ENCODE data around the gene FAM98C.
"Not testable (repeated sequence)": the region's sequence is repeated elsewhere in the genome, so short reads cannot be mapped to it uniquely, and the experiment has no call there.

The FAM98C gene

DNA sequence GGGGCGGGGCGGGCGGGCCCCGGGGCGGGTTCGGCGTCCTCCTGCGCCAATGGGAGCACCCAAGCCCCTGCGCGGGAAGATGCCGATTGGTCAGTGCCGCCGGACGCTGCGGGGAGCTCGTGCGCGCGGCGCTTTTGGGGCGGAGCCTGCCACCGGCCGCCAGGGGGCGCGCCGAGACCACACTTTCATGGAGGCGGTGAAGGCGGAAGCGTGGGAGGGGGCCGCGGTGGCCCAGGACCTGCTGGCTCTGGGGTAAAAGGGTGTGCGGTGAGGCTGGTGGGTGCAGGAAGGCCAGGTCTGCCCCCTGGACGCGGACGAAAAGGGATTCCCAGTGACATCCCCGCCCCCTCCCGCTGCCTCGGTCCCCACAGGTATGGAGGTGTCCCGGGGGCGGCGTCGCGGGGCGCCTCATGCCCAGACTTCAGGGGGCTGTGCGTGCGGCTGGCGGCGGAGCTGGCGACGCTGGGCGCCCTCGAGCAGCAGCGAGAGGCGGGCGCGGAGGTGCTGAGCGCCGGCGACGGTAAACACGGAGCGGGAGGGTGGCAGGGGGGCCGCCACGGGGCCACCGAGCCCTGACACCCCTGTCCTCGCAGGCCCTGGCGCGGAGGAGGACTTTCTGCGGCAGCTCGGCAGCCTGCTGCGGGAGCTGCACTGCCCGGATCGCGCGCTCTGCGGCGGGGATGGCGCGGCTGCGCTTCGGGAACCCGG lies at the start of gene FAM98C:
Gene FAM98C, plus strand, starts transcription at position 127 of the 708 bp plus-strand sequence. Its CDS starts 61 bp downstream, at position 188.
- DNase-seq (ENCODE audit: low spot score): peak; percentile 97

DNA sequence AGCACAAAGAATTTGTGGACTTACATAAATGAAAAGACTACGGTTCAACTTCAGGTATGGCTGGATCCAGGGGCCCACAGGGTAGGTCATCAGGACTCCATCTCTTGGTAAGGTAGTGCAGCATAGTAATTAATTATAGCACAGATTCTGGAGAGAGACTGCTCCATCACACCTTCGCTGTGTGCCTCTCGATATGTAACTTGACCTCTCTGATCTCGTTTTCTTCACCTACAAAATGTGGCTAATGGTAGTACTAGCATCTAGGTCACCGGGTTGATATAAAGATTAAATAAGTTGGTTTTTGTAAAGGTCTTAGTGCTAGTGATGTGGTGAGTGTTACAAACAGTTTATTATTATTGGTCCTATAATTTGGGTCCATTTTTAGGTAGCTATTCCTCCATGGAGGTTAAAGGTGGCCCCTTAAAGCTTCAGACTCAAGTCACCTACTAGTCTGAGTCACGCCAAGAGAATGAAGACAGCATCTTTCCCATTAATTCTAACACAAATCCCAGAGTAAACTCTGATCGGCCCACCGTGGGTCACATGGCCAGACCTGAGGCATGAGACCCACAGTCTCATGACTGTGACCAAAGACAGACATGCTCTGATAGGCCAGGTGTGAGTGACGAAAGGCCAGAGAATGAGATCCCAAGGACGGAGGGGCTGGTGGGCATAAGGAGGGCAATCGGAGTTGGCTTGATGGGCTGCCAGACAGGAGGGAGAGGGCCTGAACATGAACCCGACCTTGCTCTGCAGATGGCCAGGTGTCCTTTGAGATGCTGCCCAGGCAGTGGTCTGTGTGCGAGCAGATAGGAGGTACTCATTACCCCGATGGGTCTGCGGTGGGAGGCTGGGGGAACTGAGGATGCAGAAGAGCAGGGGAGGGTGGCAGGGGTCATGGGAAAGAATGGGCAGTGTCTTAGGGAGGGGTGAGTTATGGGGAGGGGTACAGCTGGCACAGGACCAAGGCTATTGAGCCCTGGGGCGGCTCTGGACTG lies 46.9 kb upstream of the FAM98C start:
- no peak for DNase-seq (ENCODE audit: low spot score)

DNA sequence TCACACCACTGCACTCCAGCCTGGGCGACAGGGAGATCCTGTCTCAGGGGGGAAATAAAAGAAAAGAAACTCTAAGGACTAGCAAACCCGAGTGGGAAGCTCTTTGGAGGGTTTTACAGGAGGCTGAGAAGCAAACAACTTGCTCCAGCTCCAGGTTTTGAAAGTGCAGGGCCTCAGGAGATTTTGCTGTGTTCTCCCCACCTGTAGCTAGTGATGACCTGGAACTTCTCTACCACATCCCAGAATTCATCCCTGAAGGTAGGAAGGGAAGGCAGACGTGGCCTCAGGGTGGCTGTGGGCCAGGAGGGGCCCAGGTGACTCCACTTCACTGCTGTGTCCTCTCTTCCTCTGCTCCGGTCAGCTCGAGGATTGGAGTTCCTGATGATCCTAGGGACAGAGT lies 44.8 kb upstream of the FAM98C start:
- DNase-seq (ENCODE audit: low spot score): no peak

DNA sequence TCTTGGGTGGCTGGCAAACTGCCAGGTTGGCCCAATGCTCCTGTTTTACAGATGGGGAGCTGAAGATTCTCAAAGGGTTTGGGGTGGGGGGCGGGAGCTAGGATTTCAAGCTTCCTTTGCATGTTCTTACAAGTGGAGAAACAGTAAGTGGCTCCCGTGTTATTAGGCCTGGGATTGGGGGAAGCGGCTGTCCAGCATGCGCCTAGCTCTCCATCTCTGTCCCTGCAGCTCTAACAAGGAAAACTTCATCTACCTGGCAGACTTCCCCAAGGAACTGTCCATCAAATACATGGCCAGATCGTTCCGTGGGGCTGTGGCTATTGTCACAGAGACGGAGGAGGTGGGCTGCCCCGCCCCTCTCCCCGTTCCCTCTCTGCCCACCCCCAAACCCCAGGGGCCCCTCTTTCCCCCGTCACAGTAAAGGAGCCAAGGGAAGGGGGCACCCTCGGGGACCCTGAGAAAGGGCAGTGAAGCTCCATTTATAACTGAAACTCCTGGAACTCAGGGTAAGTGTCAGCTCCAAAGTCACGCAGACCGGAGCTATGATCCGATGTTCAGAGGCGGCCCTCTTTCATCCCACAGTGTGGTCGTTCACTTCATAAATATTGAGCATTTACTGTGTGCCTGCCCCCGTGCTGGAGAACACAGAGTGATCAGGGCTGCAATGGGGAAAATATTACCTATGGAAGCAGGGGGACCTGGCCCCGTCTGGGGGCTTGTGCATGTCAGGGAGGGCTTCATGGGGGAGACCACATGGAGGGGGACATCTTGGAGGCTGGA lies 43.5 kb upstream of the FAM98C start:
- no peak for DNase-seq (ENCODE audit: low spot score)

DNA sequence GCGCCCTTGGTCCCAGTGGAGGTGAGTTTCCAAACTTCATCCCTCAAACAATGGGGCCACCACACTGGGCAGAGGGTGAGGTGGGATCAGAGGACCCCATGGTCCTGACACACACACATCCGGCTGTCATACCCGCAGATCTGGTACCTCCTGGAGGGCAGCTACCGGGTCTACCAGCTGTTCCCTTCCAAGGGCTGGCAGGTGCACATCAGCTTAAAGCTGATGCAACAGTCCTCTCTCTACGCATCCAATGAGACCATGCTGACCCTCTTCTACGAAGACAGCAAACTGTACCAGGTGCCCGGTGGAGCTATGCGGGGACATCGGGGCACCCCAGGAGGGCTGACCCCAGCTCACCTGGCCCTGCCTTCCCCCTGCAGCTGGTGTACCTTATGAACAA lies 42.5 kb upstream of the FAM98C start:
- no peak for DNase-seq (ENCODE audit: low spot score)

DNA sequence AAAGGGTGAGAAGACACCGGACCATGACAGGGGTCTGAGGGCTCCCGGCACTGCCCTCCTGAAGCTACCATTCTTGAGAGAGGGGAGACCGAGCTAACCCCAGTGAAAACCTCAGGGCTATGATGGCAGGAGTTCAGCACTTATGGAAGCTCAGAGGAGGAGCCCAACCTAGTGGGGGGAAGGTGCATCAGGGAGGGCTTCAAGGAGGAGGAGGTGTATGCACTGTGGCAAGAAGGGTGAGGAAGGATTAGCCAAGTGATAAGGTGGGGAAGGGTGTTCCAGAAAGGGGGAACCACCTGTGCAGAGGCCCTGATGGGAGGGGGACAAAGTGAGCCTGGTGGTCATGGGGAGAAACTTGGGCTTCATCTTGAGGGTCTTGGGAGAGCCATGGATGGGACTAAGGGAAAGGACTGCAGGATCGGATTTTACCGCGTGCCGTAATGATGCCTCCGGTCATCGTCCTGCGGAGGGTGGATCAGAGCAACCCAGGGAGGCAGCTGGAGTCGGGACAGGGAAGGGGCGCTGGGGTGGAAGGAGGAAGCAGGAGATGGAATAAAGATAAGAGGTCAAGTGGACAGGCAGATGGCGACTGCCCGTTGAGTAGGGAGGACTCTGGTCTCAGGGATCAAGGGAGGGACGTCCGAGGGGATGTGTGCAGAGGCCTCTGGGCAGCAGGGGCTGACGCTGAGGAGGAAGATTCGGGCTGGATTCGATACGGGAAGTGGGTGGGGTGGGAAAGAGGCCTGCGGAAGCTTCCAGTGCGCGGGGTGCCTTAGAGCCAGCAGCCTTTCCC lies 41.9 kb upstream of the FAM98C start:
- DNase-seq (ENCODE audit: low spot score): no peak

DNA sequence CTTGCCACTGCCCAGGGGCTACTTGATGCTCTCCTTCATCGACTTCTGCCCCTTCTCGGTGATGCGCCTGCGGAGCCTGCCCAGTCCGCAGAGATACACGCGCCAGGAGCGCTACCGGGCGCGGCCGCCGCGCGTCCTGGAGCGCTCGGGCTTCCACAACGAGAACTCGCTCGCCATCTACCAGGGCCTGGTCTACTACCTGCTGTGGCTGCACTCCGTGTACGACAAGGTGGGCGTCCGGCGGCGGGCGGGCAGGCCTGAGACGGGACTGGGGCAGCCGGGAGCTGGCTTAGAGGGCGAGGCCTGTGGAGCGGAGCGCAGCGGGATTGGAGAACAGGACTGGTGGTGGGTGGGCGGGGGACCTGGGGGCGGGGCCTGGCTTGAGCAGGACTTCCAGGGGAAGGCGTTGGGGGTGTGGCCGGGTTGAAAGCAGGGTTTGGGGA lies 41.2 kb upstream of the FAM98C start:
- DNase-seq (ENCODE audit: low spot score): peak; percentile 75

DNA sequence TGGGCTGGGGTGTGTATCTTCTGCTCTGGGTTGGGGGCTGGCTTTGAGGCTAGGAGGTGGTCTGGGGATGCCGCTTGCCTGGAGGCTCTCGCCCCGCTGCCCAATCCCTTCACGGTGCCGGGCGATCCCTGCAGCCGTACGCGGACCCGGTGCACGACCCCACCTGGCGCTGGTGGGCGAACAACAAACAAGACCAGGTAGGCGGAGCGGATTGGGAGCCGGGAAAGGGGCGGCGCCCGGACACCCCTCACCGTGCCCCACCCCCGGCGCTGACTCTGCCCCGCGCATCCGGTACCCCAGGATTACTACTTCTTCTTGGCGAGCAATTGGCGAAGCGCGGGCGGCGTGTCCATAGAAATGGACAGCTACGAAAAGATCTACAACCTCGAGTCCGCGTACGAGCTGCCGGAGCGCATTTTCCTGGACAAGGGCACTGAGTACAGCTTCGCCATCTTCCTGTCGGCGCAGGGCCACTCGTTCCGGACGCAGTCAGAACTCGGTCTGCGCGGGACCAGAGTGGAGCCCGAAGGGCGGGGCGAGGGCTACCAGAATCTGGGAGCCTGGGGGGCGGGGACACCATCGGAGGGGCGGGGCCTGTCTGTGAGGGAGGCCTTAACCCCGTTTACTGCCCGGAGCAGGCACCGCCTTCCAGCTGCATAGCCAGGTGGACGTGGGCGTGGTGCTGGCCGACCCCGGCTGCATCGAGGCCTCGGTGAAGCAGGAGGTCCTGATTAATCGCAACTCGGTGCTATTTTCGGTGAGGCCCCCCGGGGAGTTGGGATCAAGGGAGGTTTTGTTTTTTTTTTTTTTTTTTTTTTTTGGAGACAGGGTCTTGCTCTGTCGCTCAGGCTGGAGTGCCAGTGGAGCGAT lies 40.6 kb upstream of the FAM98C start:
- peak; percentile 52 for DNase-seq (ENCODE audit: low spot score)

DNA sequence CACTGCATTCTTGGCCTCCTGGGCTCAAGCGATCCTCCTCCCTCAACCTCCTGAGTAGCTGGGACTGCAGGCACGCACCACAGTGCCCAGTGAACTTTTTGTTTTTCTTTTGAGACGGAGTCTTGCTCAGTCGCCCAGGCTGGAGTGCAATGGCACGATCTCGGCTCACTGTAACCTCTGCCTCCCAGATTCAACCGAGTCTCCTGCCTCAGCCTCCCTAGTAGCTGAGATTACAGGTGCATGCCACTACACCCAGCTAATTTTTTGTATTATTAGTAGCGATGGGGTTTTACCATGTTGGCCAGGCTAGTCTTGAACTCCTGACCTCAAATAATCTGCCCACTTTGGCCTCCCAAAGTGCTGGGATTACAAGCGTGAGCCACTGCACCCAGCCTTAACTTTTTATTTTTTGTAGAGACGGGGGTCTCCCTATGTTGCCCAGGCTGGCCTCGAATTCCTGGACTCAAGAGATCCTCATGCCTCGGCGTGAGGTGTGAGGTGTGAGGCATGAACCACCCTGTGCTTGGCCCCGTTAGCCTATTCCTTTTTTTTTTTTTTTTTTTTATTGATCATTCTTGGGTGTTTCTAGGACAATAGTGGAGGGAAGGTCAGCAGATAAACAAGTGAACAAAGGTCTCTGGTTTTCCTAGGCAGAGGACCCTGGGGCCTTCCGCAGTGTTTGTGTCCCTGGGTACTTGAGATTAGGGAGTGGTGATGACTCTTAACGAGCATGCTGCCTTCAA lies 39.8 kb upstream of the FAM98C start:
- DNase-seq (ENCODE audit: low spot score): not testable (repeated sequence)

DNA sequence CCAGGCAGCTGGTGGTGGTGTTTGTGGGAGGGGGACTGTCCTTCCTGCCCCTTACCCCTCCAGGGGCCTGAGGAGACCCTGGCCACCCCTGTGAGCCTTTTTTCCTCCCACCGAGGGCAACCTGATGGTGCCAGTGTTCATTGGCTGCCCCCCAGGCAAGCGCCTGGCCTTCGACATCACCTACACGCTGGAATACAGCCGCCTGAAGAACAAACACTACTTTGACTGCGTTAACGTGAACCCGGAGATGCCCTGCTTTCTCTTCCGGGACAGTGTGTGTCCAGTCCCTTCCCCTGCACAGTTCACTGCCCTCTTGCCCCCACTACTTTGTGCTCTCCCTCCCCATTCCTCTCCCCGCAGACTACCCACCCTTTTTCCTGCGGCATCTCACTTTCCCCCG lies 35.9 kb upstream of the FAM98C start:
- no peak for DNase-seq (ENCODE audit: low spot score)

DNA sequence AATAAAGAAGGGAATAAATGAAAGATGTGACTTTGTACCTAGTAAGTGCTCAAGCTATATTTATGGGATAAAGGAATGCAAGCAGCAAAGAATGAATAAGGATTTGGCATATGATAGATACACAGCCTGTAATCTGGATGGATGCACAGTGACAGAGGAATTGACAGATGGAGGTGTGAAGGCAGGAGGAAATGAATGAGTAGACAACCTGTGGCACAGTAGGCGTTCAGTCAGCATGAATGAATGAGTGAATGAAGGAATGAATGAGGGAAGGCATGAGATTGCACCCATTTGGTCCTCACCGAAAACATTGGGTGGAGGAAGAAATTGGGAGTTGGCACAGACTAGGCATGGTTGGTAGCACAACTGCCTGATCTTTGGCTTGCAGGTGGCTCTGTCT lies 33.3 kb upstream of the FAM98C start:
- no peak for DNase-seq (ENCODE audit: low spot score)

DNA sequence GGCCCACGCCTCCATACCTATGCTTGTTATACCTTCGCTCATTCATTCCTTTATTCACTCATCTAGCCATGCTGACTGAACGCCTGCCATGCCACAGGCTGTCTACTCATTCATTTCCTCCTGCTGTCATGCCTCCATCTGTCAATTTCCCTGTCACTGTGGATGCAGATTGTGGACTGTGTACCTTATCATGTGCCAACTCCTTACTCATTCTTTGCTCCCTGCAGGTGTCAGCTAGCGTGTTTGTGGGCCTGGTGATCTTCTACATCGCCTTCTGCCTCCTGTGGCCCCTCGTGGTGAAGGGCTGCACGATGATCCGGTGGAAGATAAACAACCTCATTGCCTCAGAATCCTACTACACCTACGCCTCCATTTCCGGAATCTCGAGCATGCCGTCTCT lies 32.6 kb upstream of the FAM98C start:
- no peak for DNase-seq (ENCODE audit: low spot score)

DNA sequence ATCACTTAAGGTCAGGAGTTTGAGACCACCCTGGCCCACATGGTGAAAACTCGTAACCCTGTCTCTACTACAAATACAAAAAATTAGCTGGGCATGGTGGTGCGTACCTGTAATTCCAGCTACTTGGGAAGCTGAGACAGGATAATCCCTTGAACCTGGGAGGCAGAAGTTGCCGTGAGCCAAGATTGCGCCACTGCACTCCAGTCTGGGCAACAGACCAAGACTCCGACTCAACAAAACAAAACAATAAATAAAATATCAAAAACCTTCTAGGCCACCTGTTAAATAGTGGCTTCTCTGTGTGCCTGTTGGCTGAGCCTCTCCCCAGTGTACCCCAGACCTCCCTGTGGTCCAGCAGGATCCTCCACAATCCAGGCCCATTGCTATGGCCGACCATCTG lies 31.8 kb upstream of the FAM98C start:
- DNase-seq (ENCODE audit: low spot score): no peak

DNA sequence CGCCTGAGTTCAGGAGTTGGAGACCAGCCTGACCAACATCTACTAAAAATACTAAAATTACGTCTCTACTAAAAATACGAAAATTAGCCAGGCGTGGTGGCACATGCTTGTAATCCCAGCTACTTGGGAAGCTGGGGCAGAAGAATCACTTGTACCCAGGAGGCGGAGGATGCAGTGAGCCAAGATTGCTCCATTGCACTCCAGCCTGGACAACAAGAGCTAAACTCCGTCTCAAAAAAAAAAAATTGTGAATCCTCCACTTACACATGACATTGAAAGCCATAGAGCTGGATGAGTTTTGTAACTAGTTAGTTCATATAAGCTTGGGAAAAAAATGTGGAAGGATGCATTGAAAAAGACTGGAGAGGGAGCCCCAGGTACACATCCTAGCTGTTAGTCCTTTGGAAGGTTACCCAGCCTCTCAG lies 29.0 kb upstream of the FAM98C start:
- DNase-seq (ENCODE audit: low spot score): no peak

DNA sequence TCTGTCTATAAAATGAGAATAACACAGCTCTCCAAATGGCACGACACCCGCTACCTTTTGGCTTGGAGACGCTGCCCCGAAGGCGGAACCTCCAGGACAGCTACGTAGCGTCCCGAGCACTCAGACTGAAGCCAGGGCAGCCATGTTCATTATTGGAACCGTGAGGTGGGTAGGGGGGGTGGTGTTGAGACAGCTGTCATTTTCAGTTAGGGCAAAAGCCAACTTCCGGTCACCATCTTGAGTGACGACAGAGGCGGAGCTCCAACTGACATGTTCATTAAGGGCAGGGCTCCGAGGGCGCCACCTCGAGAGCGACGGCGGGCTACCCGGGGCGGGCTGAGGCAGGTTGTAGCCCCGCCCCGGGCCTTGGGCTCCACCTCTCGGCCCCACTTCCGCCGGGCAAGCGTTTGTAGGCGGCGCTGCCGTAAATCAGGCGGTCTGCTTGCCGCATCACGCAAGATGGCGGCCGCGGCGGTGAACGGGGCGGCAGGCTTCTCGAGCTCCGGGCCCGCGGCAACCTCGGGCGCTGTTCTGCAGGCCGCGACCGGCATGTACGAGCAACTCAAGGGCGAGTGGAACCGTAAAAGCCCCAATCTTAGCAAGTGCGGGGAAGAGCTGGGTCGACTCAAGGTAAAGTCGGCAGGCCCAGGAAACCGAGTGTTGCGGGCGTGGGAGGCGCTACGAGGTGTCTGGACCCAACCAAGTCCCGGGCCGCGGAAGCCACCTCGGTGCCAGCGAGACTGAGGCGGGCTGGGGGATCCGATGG lies 28.4 kb upstream of the FAM98C start, which contains the start of gene PSMD8:
Gene PSMD8, plus strand, starts transcription at position 240 of the 766 bp plus-strand sequence. Its CDS starts 31 bp downstream, at position 271.
- peak; percentile 99 for DNase-seq (ENCODE audit: low spot score)

DNA sequence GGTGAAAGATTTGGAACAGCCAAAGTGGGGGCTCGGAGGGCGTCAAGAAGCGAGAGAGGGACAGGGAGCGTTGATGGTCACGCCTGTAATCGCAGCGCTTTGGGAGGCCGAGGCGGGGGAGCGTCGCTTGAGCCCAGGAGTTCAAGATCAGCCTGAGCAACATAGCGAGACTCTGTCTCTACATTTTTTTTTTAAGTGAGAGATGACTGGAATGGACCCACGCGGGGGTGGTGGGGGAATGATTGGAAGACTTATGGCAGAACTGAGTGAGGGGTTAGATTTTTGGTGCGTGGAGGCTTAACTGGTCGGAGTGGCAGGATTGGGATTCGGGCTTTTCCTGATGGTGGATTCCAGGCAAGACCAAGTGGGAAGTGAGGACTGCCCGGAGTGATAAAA lies 27.8 kb upstream of the FAM98C start:
- no peak for DNase-seq (ENCODE audit: low spot score)

DNA sequence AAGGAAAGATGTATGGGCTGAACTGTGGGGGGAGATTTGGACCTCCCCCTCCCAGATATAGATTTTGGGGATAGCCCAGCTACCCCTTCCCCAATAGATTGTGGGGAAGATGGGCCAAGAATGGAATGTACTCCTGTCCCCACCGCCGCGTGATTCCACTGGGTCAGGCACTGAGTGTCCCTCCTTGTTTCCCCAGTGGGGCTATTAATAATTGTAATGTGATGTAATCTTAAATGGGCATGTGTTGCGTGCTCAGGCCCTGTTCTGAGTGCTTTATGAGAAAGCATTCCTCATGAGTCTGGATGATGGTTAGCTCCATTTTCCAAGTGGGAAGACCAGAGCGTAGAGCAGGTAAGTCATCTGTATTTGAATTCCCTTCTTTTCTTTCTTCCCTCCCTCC lies 27.1 kb upstream of the FAM98C start:
- no peak for DNase-seq (ENCODE audit: low spot score)

DNA sequence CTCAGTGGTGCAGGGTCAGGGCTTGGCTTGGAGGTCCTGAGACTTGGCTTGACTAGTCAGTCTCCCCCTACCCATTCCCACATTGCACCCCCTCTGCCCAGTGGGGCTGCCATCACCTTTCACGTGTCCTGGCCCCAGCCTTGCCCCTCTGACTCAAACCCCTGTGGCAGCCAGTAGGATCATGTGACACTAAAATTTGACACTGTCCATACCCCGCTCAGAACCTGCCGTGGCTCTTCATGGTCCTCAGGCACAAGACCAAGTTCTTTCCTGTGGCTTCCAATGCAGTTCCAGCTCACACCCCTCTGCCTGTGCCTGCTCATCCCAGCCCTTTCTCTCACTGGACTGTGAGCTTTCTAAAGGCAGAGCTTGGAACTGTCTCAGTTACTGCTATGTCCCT lies 26.3 kb upstream of the FAM98C start:
- no peak for DNase-seq (ENCODE audit: low spot score)

DNA sequence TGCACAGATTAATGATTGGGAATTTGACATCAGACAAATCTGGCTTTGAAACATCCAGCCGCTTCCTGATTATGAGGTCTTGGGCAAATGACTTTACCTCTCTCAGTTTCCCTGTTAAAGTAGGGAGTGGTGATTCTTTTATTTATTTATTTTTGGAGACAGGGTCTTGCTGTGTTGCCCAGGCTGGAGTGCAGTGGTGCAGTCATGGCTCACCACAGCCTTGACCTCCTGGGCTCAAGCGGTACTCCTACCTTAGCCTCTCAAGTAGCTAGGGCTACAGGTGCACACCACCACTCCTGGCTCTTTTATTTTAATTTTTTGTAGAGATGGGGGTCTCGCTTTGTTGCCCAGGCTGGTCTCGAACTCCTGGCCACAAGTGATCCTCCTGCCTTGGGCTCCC lies 25.8 kb upstream of the FAM98C start:
- no peak for DNase-seq (ENCODE audit: low spot score)

Measured in LoVo (cell line).